ENCODE results near the gene LRMDA.

The LRMDA gene

DNA sequence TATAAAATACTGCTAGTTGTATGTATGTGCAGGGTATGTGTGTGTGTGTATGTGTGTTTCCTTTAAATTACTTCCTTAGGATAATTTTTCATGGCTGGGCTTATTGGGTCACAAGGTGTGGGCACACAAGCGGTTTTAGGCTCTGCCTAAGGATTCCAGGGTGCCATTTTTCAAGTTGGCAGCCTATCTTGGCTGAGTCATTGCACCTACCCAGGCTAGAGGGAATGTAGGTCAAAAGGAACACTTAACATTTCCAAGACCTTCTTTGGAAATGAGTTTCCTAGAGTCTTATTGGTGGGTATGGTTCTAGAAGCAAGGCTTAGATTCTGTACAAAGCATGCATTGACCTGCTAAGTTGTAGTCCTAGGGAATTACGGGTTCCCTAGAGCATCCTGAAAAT lies 642.1 kb downstream of the LRMDA start:
- Histone ChIP-seq H3K36me3 (ENCODE audit: control insufficient read depth, insufficient read depth, low read length) (no peaks in the 10 kb centered on the region), H3K4me1 (no peaks in the 10 kb centered on the region), H3K4me2 (ENCODE audit: low read length) (no peak overlapping the region), H3K79me2 (no peaks in the 10 kb centered on the region), H3K9ac (no peak overlapping the region), H3K27ac (no peak overlapping the region), H3K4me3 (ENCODE audit: low read depth, low read length) (no peak overlapping the region), H2AFZ (no peak overlapping the region), H3K27me3 (ENCODE audit: control insufficient read depth, insufficient read depth, low read length) (no peaks in the 10 kb centered on the region), H3K9me3 (ENCODE audit: control insufficient read depth, low read length) (no peaks in the 10 kb centered on the region)
- TF ChIP-seq, protein P1, sequence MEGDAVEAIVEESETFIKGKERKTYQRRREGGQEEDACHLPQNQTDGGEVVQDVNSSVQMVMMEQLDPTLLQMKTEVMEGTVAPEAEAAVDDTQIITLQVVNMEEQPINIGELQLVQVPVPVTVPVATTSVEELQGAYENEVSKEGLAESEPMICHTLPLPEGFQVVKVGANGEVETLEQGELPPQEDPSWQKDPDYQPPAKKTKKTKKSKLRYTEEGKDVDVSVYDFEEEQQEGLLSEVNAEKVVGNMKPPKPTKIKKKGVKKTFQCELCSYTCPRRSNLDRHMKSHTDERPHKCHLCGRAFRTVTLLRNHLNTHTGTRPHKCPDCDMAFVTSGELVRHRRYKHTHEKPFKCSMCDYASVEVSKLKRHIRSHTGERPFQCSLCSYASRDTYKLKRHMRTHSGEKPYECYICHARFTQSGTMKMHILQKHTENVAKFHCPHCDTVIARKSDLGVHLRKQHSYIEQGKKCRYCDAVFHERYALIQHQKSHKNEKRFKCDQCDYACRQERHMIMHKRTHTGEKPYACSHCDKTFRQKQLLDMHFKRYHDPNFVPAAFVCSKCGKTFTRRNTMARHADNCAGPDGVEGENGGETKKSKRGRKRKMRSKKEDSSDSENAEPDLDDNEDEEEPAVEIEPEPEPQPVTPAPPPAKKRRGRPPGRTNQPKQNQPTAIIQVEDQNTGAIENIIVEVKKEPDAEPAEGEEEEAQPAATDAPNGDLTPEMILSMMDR (IDR thresholded peaks at IDR 0.05) = no peak

DNA sequence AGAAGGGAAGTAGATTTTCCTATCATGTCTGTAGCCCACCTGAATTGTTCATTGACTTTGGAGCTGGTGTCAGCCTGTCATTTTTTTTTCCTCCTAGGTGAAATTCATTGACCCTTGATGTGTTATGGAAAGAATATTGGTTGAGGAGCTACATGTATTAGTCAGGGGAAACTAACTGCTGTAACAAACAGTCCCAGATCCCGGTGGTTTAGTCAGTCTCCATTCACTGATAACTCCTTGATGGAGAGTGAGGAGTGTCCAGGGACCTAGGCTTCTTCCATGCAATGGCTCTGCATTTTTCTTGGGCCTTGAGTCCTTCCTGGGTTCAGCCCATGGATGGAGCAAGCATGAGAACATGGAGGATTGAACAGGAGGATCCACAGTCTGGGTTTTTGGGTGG lies 643.2 kb downstream of the LRMDA start:
- Histone ChIP-seq H3K4me3 (ENCODE audit: low read depth, low read length) (no peak overlapping the region), H3K4me1 (no peaks in the 10 kb centered on the region), H2AFZ (no peak overlapping the region), H3K79me2 (no peaks in the 10 kb centered on the region), H3K4me2 (ENCODE audit: low read length) (no peak overlapping the region), H3K27ac (no peak overlapping the region), H3K36me3 (ENCODE audit: control insufficient read depth, insufficient read depth, low read length) (no peaks in the 10 kb centered on the region), H3K27me3 (ENCODE audit: control insufficient read depth, insufficient read depth, low read length) (no peaks in the 10 kb centered on the region), H3K9ac (no peak overlapping the region), H3K9me3 (ENCODE audit: control insufficient read depth, low read length) (no peaks in the 10 kb centered on the region)
- TF ChIP-seq, protein P1 (IDR thresholded peaks at IDR 0.05) = no peak

DNA sequence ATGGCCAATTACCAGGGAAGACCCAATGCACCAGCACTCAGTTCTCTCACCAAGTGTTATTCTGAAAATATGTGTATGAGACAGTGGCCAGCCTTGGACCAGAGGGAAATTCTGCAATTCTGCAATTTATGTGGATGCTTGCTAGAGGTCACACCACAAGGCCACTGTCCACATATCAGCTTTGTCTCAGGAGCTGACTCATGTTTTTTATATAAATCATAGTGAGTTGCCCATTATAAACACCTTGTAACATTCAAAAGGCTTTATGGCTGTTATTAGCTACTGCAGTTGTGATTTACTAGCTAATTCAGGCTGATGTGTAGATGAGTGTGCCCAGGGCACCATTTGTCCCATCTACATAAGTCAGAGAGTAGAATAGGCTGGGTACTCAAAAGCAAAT lies 649.0 kb downstream of the LRMDA start:
- no peaks in the 10 kb centered on the region for H3K4me1 ChIP-seq
- H3K4me2 ChIP-seq (ENCODE audit: low read length) = no peak overlapping the region
- no peak overlapping the region for H2AFZ ChIP-seq
- no peak overlapping the region for H3K4me3 ChIP-seq (ENCODE audit: low read depth, low read length)
- H3K9ac ChIP-seq = no peak overlapping the region
- H3K27me3 ChIP-seq (ENCODE audit: control insufficient read depth, insufficient read depth, low read length) = no peaks in the 10 kb centered on the region
- H3K79me2 ChIP-seq = no peaks in the 10 kb centered on the region
- TF ChIP-seq, protein P1 (IDR thresholded peaks at IDR 0.05) = no peak
- no peak overlapping the region for H3K27ac ChIP-seq
- no peaks in the 10 kb centered on the region for H3K36me3 ChIP-seq (ENCODE audit: control insufficient read depth, insufficient read depth, low read length)
- no peaks in the 10 kb centered on the region for H3K9me3 ChIP-seq (ENCODE audit: control insufficient read depth, low read length)

DNA sequence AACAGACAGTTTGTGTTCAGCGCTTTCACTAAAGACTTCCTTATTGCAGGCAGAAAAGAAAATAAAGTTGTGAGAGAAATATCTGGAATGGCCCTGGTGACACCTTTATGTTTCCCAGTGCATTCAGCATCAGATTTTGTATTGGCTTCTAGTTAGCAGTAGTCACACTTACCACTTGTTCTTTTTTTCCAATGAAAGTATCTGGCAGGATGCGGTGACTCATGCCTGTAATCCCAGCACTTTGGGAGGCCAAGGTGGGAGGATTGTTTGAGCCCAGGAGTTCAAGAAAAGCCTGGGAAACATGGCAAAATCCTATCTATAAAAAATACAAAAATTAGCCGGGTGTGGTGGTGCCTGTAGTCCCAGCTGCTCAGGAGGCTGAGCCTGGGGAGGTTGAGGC lies 649.6 kb downstream of the LRMDA start:
- Histone ChIP-seq H3K27me3 (ENCODE audit: control insufficient read depth, insufficient read depth, low read length) (no peaks in the 10 kb centered on the region), H3K4me1 (no peaks in the 10 kb centered on the region), H3K9me3 (ENCODE audit: control insufficient read depth, low read length) (no peaks in the 10 kb centered on the region), H3K9ac (no peak overlapping the region), H2AFZ (no peak overlapping the region), H3K4me3 (ENCODE audit: low read depth, low read length) (no peak overlapping the region), H3K4me2 (ENCODE audit: low read length) (no peak overlapping the region), H3K79me2 (no peaks in the 10 kb centered on the region), H3K27ac (no peak overlapping the region), H3K36me3 (ENCODE audit: control insufficient read depth, insufficient read depth, low read length) (no peaks in the 10 kb centered on the region)
- TF ChIP-seq, protein P1 (IDR thresholded peaks at IDR 0.05) = no peak

DNA sequence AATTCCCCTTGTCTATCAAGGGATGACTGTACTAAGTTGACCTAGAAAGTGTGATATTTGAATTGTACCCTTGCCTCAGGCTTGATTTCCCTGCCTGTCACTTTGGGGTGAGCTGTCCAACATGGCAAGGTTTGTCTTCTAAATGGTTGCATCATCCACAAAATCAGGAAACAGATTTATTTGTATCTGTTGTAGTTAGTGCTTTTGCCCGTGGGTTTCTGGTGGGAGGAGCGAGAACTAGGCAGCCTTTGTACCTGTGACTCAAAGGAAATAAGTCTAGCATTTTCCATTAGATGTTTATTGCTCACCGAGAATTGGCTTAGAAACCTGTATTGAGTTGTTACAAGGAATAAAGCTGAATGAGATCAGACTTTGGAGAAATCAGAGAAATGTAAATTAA lies 650.8 kb downstream of the LRMDA start:
- Histone ChIP-seq H3K27ac (no peak overlapping the region), H3K79me2 (no peaks in the 10 kb centered on the region), H3K9me3 (ENCODE audit: control insufficient read depth, low read length) (no peaks in the 10 kb centered on the region), H3K4me2 (ENCODE audit: low read length) (no peak overlapping the region), H3K4me3 (ENCODE audit: low read depth, low read length) (no peak overlapping the region), H3K4me1 (no peaks in the 10 kb centered on the region), H3K36me3 (ENCODE audit: control insufficient read depth, insufficient read depth, low read length) (no peaks in the 10 kb centered on the region), H3K27me3 (ENCODE audit: control insufficient read depth, insufficient read depth, low read length) (no peaks in the 10 kb centered on the region), H3K9ac (no peak overlapping the region), H2AFZ (no peak overlapping the region)
- TF ChIP-seq, protein P1 (IDR thresholded peaks at IDR 0.05) = no peak

Measured in parathyroid adenoma (tissue), 2 donors.